Measurements from ENCODE around the gene DNASE1.

DNASE1 gene

DNA sequence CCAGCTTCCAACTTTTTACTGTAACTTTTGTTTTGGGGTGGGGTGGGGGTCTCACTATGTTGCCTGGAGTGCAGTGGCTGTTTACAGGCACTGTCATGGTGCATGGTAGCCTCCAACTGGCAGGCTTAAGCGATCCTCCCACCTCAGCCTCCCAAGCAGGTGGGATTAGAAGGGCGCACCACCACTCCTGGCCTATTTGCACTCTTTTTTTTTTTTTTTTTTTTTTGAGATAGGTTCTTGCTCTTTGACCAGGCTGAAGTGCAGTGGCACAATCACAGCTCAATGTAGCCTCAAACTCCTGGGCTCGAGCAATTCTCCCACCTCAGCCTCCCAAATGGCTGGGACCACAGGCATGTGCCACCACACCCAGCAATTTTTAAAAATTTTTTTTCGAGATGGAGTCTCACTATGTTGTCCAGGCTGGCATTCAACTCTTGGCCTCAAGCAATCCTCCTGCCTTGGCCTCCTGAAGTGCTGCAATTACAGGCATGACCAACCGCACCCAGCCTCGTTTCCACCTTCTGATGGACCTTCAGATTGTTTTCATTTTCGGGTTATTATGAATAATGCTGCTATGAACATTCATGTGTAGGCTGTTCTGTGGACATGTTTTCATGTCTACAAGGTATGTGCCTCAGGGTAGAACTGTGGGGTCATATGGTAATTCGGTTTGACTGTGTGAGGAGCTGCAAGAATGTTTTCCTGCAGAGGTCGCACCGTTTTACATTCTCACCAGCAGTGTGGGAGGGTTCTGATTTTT, 51.9 kb downstream of the DNASE1 start:
- Histone ChIP-seq H3K9me3 (ENCODE audit: insufficient read depth, low read depth, low read length) (no peaks in the 10 kb centered on the region), H3K4me1 (ENCODE audit: control insufficient read depth in 1 of 2, insufficient read depth in 2 of 2, low read length in 2 of 2) (no peaks in the 10 kb centered on the region), H2BK120ac (ENCODE audit: insufficient read depth, low read length, poor library complexity) (no peak overlapping the region), H4K91ac (ENCODE audit: low read depth, low read length) (no peak overlapping the region), H3K4me3 (ENCODE audit: low read depth, low read length) (no peak overlapping the region), H3K79me1 (ENCODE audit: low read length) (no peaks in the 10 kb centered on the region), H3K4ac (ENCODE audit: low read depth, low read length) (no peak overlapping the region), H2AFZ (ENCODE audit: insufficient read depth, low read length, poor library complexity) (no peak overlapping the region), H3K36me3 (ENCODE audit: control insufficient read depth in 1 of 2, insufficient read depth in 2 of 2, low read length in 2 of 2) (peaks cover 3% of the 10 kb centered on the region in 2 experiments), H3K4me2 (ENCODE audit: low read length) (no peak overlapping the region), H2BK5ac (ENCODE audit: low read depth, low read length, poor library complexity) (no peak overlapping the region), H4K12ac (ENCODE audit: low read depth, low read length) (no peak overlapping the region), H2AK5ac (ENCODE audit: low read length) (no peak overlapping the region), H2BK12ac (ENCODE audit: low read length) (no peak overlapping the region), H4K8ac (ENCODE audit: low read depth, low read length) (no peak overlapping the region), H3K23ac (ENCODE audit: low read length) (no peak overlapping the region), H3K14ac (ENCODE audit: low read length) (no peak overlapping the region), H3K18ac (ENCODE audit: low read length) (no peak overlapping the region), H3K27me3 (ENCODE audit: insufficient read depth, low read length) (no peaks in the 10 kb centered on the region), H3K27ac (ENCODE audit: low read depth, low read length) (no peak overlapping the region), H3K79me2 (ENCODE audit: control insufficient read depth, insufficient read depth, low read length, poor library complexity) (no peaks in the 10 kb centered on the region), H3K9ac (ENCODE audit: low read length) (no peak overlapping the region)
- DNase-seq, result peak; percentile 96 to 99
- WGBS (ENCODE audit: extremely low coverage, insufficient coverage, insufficient read length), result no CpG with 5 or more reads among the region's 10 CpGs

Data from trophoblast cell (in vitro differentiated cells and primary cell).